Endothelial cell of coronary artery (primary cell): ENCODE data around the gene BLTP1. TPM values are rescaled to one million over a fixed set of nuclear protein-coding genes. Genes with fewer than 3 reads are reported as not detected.

Experiments
- total RNA-seq: library from RNA; depleted of rRNA; stranded (reverse); fragments of >200 nt; gene quantifications from 2 replicates; pipeline ENCODE4 v1.2.3, GENCODE V29; 2014

Gene BLTP1, protein sequence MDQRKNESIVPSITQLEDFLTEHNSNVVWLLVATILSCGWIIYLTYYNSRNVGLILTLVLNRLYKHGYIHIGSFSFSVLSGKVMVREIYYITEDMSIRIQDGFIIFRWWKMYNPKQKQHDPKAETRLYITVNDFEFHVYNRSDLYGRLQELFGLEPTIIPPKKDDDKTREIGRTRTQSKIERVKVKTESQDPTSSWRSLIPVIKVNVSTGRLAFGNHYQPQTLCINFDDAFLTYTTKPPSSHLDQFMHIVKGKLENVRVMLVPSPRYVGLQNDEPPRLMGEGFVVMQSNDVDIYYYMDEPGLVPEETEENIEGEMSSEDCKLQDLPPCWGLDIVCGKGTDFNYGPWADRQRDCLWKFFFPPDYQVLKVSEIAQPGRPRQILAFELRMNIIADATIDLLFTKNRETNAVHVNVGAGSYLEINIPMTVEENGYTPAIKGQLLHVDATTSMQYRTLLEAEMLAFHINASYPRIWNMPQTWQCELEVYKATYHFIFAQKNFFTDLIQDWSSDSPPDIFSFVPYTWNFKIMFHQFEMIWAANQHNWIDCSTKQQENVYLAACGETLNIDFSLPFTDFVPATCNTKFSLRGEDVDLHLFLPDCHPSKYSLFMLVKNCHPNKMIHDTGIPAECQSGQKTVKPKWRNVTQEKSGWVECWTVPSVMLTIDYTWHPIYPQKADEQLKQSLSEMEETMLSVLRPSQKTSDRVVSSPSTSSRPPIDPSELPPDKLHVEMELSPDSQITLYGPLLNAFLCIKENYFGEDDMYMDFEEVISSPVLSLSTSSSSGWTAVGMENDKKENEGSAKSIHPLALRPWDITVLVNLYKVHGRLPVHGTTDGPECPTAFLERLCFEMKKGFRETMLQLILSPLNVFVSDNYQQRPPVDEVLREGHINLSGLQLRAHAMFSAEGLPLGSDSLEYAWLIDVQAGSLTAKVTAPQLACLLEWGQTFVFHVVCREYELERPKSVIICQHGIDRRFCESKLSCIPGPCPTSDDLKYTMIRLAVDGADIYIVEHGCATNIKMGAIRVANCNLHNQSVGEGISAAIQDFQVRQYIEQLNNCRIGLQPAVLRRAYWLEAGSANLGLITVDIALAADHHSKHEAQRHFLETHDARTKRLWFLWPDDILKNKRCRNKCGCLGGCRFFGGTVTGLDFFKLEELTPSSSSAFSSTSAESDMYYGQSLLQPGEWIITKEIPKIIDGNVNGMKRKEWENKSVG (N-terminal part only)
- total RNA-seq, result 47.6 and 66.5 TPM in 2 replicates

DNA sequence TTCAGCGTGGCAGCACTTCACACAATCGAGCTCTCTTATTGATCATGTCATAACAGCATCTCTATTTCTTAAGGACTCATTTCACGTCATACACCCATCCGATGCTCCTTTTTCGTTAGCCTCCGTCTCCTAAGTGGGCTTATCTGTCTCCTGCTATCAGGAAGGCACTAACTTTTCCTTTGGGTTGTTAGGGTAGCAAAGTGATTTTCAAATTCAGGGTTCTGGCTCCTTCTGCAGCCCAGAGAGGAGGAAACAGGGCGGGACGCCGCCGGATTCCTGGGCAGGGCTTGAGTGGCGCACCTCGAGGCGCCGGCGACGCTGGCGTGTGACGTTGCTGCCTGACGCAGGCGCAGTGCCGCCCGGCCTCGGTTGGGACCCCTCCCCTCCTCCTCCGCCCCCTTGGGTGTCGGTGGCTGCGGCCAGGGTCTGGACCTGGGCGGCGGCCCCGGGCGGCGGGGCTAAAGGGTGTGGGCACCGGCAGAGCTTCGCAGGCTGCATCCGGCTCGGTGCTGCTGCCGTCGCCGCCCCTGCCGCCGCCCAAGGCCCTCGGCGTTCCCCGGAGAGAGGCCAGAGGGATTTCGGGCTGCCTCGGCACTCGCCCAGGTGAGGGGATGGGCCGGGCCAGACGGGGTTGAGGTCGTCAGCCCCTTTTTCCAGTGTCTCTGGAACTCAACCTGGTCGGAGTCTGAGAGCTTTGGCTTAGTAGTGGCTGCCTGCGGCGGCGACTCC, at the start of gene BLTP1:
BLTP1 (plus strand) TSS at position 350 of the 729 bp plus-strand sequence. CDS start 18,317 bp downstream, outside the sequence.

Other genes with a start within 250 kb of the BLTP1 start
- gene TRPC3, start 200.3 kb upstream of the BLTP1 start, total RNA-seq, result under 0.01 TPM in 1 of 2 replicates, not detected in the other
- gene ADAD1, start 226.7 kb downstream of the BLTP1 start, total RNA-seq, result not detected in 2 replicates